Liver (tissue), 3 donors: ENCODE measurements around the gene OSTC.
A peak's percentile ranks its signal among the peaks of the same experiment; 100 is the strongest.

ENCODE experiments used
- ATF3 ChIP-seq: IDR thresholded peaks from 2 replicates; pipeline ENCODE4 v1.6.1; 2016; ENCODE audit warnings: antibody characterized with exemption
- CTCF ChIP-seq: fragments of 150-350 bp; IDR thresholded peaks from 2 replicates; pipeline ENCODE4 v1.5.1; 2017; ENCODE audit warnings: improper control_type of control experiment, low read depth, low read length; ENCODE audit not compliant: missing input control
- EGR1 ChIP-seq, 2 donors: IDR thresholded peaks; 2 replicates each; pipeline ENCODE4 v1.6.1; 2016 to 2018; ENCODE audit warnings: antibody characterized with exemption in 2 of 2, low read depth in 2 of 2
- FOXA1 ChIP-seq: IDR thresholded peaks from 2 replicates; pipeline ENCODE4 v1.6.1; 2016; ENCODE audit warnings: antibody characterized with exemption
- GABPA ChIP-seq, 2 donors: IDR thresholded peaks in 1 of 2; conservative IDR thresholded peaks in 1 of 2; 2 replicates each; pipeline ENCODE4 v1.6.1; 2016; ENCODE audit warnings: antibody characterized with exemption in 2 of 2, mild to moderate bottlenecking in 1 of 2, moderate library complexity in 1 of 2
- RAD21 ChIP-seq, 2 donors: IDR thresholded peaks; 2 replicates each; pipeline ENCODE4 v1.6.1; 2016; ENCODE audit warnings: antibody characterized with exemption in 2 of 2, mild to moderate bottlenecking in 2 of 2
- REST ChIP-seq: IDR thresholded peaks from 2 replicates; pipeline ENCODE4 v1.6.1; 2016; ENCODE audit warnings: antibody characterized with exemption, mild to moderate bottlenecking
- SP1 ChIP-seq: IDR thresholded peaks from 2 replicates; pipeline ENCODE4 v1.6.1; 2018; ENCODE audit warnings: antibody characterized with exemption, mild to moderate bottlenecking
- TAF1 ChIP-seq: conservative IDR thresholded peaks from 2 replicates; pipeline ENCODE4 v1.6.1; 2016; ENCODE audit warnings: antibody characterized with exemption, mild to moderate bottlenecking
- YY1 ChIP-seq: IDR thresholded peaks from 2 replicates; pipeline ENCODE4 v1.6.1; 2016; ENCODE audit warnings: antibody characterized with exemption, mild to moderate bottlenecking
- donor health status: healthy.
- donor health status: healthy.

GRCh38 chr4:108703966-108704365 is 53.6 kb downstream of the OSTC start:
- TF ChIP-seq YY1 (peak; percentile 46), RAD21 (IDR thresholded peaks at IDR 0.05) (peak in 1 of 2 donors; percentile 18), CTCF (no peak), REST (peak; percentile 39), GABPA (IDR thresholded peaks at IDR 0.05 in 1 of 2, conservative IDR thresholded peaks at IDR 0.05 in 1 of 2) (peak in 1 of 2 donors; percentile 15), EGR1 (IDR thresholded peaks at IDR 0.05; ENCODE audit: low read depth in 2 of 2) (no peak), SP1 (peak; percentile 84), FOXA1 (no peak), ATF3 (no peak), TAF1 (no peak)
